ENCODE results near the gene CAMK2G. TPM values are rescaled to one million over a fixed set of nuclear protein-coding genes. Genes with fewer than 3 reads are reported as not detected.

The CAMK2G gene
- total RNA-seq, 4 donors from 2014 or later = 10.6 to 35.8 (median 15.6) TPM

- ATAC-seq (ENCODE audit: low FRiP score) = no peak
- TF ChIP-seq, protein P1, sequence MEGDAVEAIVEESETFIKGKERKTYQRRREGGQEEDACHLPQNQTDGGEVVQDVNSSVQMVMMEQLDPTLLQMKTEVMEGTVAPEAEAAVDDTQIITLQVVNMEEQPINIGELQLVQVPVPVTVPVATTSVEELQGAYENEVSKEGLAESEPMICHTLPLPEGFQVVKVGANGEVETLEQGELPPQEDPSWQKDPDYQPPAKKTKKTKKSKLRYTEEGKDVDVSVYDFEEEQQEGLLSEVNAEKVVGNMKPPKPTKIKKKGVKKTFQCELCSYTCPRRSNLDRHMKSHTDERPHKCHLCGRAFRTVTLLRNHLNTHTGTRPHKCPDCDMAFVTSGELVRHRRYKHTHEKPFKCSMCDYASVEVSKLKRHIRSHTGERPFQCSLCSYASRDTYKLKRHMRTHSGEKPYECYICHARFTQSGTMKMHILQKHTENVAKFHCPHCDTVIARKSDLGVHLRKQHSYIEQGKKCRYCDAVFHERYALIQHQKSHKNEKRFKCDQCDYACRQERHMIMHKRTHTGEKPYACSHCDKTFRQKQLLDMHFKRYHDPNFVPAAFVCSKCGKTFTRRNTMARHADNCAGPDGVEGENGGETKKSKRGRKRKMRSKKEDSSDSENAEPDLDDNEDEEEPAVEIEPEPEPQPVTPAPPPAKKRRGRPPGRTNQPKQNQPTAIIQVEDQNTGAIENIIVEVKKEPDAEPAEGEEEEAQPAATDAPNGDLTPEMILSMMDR (IDR thresholded peaks at IDR 0.05) = no peak
- DNase-seq (ENCODE audit: low spot score) = no peak
These were observed 35.3 kb upstream of the CAMK2G start for GRCh38 chr10:73909540-73910115.

DNA sequence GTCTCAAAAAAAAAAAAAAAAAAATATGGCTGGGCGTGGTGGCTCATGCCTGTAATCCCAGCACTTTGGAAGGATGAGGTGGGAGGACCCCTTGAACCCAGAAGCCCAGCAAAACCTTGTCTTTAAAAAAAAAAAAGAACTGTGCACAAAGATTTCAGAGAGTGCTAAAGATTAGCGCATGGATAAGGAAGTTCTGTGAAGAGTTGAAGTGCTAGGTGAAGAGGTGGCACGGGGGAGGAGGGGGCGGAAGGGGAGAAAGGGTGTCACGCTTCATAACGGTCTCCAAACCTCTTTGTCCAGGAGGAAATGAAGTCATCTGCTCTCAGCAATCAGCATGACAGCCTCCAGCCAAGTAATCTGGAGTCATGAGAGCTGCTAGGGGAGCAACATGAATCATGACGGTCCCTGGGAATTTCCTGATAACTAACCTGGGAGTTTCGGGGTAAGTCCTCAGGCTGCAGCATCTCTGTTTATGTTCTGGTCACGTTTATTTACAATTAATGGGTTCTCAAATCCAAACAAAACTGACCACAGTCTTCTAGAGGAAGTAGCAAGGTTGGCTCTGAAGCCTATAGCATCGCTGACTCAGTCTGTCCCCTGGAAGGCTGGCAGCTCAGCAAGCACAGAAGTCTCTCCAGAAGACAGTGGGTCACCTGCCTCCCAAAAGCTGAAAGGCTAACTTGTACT is 34.6 kb upstream of the CAMK2G start:
- ATAC-seq (ENCODE audit: low FRiP score) (no peak), DNase-seq (ENCODE audit: low spot score) (no peak)
- TF ChIP-seq, protein P1 (IDR thresholded peaks at IDR 0.05) = no peak

GRCh38 chr10:73907841-73908517 is 33.6 kb upstream of the CAMK2G start:
- DNase-seq (ENCODE audit: low spot score) (no peak), ATAC-seq (ENCODE audit: low FRiP score) (no peak)
- TF ChIP-seq, protein P1 (IDR thresholded peaks at IDR 0.05) = no peak

GRCh38 chr10:73906524-73907447 is 32.4 kb upstream of the CAMK2G start:
- peak; percentile 80 for ATAC-seq (ENCODE audit: low FRiP score)
- TF ChIP-seq, protein P1 (IDR thresholded peaks at IDR 0.05) = no peak
- no peak for DNase-seq (ENCODE audit: low spot score)

- ATAC-seq (ENCODE audit: low FRiP score) = no peak
- TF ChIP-seq, protein P1 (IDR thresholded peaks at IDR 0.05) = no peak
- no peak for DNase-seq (ENCODE audit: low spot score)
These were observed 31.1 kb upstream of the CAMK2G start for GRCh38 chr10:73905256-73906020.

GRCh38 chr10:73902351-73902750 is 28.0 kb upstream of the CAMK2G start:
- DNase-seq (ENCODE audit: low spot score) = no peak
- TF ChIP-seq, protein P1 (IDR thresholded peaks at IDR 0.05) = no peak

More at GRCh38 chr10:73902351-73902750, 28.0 kb upstream of the CAMK2G start:
- no peak for ATAC-seq (ENCODE audit: low FRiP score)

Measured in omental fat pad (tissue), 4 donors.